Mammary epithelial cell (primary cell): Measurements from ENCODE around the gene MAGI1.

Experiments
- EZH2 ChIP-seq: IDR thresholded peaks from 2 replicates; pipeline ENCODE4 v1.6.1; 2012; ENCODE audit warnings: low read length, inconsistent platforms, borderline replicate concordance
- TF ChIP-seq, protein P1 (sequence below), 2 donors: IDR thresholded peaks in 1 of 2; conservative IDR thresholded peaks in 1 of 2; 2 replicates each; pipeline ENCODE4 v1.5.1; 2011 to 2012; ENCODE audit warnings: inconsistent platforms in 2 of 2, low read length in 2 of 2, mild to moderate bottlenecking in 2 of 2, control low read depth in 1 of 2, low read depth in 1 of 2; ENCODE audit not compliant: insufficient read depth in 1 of 2; ENCODE audit errors: extremely low read depth in 1 of 2

DNA sequence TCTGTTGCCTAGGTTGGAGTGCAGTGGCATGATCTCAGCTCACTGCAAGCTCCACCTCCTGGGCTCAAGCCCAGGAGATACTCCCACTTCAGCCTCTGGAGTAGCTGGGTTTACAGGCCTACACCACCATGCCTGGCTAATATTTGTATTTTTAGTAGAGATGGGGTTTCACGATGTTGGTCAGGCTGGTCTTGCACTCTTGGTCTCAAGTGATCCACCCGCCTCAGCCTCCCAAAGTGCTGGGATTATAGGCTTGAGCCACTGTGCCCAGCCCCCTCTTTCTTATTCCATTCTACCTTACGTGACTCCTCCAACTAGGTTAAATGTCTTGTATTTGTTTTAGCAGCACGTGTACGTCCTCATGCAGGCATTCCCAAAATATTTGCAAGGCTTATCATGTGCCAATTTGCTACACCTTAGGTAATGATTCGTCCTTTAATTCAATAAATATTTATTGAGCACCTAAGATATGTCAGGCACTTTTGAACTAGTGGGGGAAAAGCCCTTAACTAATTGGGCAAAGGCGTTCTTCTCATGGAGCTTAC is 14.9 kb upstream of the MAGI1 start:
- TF ChIP-seq, protein P1, sequence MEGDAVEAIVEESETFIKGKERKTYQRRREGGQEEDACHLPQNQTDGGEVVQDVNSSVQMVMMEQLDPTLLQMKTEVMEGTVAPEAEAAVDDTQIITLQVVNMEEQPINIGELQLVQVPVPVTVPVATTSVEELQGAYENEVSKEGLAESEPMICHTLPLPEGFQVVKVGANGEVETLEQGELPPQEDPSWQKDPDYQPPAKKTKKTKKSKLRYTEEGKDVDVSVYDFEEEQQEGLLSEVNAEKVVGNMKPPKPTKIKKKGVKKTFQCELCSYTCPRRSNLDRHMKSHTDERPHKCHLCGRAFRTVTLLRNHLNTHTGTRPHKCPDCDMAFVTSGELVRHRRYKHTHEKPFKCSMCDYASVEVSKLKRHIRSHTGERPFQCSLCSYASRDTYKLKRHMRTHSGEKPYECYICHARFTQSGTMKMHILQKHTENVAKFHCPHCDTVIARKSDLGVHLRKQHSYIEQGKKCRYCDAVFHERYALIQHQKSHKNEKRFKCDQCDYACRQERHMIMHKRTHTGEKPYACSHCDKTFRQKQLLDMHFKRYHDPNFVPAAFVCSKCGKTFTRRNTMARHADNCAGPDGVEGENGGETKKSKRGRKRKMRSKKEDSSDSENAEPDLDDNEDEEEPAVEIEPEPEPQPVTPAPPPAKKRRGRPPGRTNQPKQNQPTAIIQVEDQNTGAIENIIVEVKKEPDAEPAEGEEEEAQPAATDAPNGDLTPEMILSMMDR (conservative IDR thresholded peaks at IDR 0.05 in 1 of 2, IDR thresholded peaks at IDR 0.05 in 1 of 2; ENCODE audit: extremely low read depth in 1 of 2, insufficient read depth in 1 of 2, low read depth in 1 of 2, low read length in 2 of 2), result no peak
- TF ChIP-seq EZH2, result no peak
